Embryonic facial prominence (tissue), 1 donor: Measurements from ENCODE around the gene CDC25A.

Experiments used
- DNase-seq: peaks from one replicate; pipeline ENCODE4 v3.0.0-alpha.2; 2016; ENCODE audit errors: extremely low spot score

CDC25A gene

GRCh38 chr3:48194446-48195071 is 6.3 kb upstream of the CDC25A start:
- no peak for DNase-seq

GRCh38 chr3:48190911-48191310 is 2.7 kb upstream of the CDC25A start:
- no peak for DNase-seq

GRCh38 chr3:48189321-48189720 is 1.1 kb upstream of the CDC25A start:
- no peak for DNase-seq

GRCh38 chr3:48187579-48188265 is 495 bp downstream of the CDC25A start:
- no peak for DNase-seq

GRCh38 chr3:48187301-48187578 is 977 bp downstream of the CDC25A start:
- no peak for DNase-seq

- no peak for DNase-seq
Observed at GRCh38 chr3:48186631-48187300, 1.5 kb downstream of the CDC25A start.

- no peak for DNase-seq
Observed at GRCh38 chr3:48185129-48185528, 3.1 kb downstream of the CDC25A start.

- DNase-seq, result no peak
Observed at GRCh38 chr3:48184299-48184698, 3.9 kb downstream of the CDC25A start.

- no peak for DNase-seq
Observed at GRCh38 chr3:48180531-48181253, 7.5 kb downstream of the CDC25A start.

GRCh38 chr3:48180021-48180420 is 8.2 kb downstream of the CDC25A start:
- no peak for DNase-seq

- no peak for DNase-seq
Observed at GRCh38 chr3:48178072-48178471, 10.1 kb downstream of the CDC25A start.

- no peak for DNase-seq
Observed at GRCh38 chr3:48157950-48158376, 30.3 kb downstream of the CDC25A start.

- DNase-seq, result no peak
Observed at GRCh38 chr3:48157202-48157840, 30.9 kb downstream of the CDC25A start.

GRCh38 chr3:48156163-48156562 is 32.1 kb downstream of the CDC25A start:
- no peak for DNase-seq

- no peak for DNase-seq
Observed at GRCh38 chr3:48155122-48155521, 33.1 kb downstream of the CDC25A start.

GRCh38 chr3:48151807-48152427 is 36.3 kb downstream of the CDC25A start:
- DNase-seq, result no peak

- peak; percentile 27 for DNase-seq
Observed at GRCh38 chr3:48151058-48151806, 37.0 kb downstream of the CDC25A start.

GRCh38 chr3:48143992-48144391 is 44.2 kb downstream of the CDC25A start:
- no peak for DNase-seq

GRCh38 chr3:48143567-48143966 is 44.6 kb downstream of the CDC25A start:
- no peak for DNase-seq

GRCh38 chr3:48142316-48142870 is 45.8 kb downstream of the CDC25A start:
- no peak for DNase-seq
